HCT116 (cell line): ENCODE results near the gene KRTAP29-1. TPM values are rescaled to one million over a fixed set of nuclear protein-coding genes. Genes with fewer than 3 reads are reported as not detected.

Experiments
- ATAC-seq: fragments of 200-7000 bp; cut with Tn5 transposase; 2 replicates; pipeline ENCODE4 v1.9.1; 2020; ENCODE audit warnings: mild to moderate bottlenecking, moderate library complexity
- BruUV-seq: library from RNA; stranded (reverse); fragments of 400-500 nt; replicated peaks from 2 replicates; lab custom pipeline; 2021; lab: Mats Ljungman, UMichigan
- CTCF ChIA-PET: fragments of 300-600 bp; sonication (Branson Sonifier 250); formaldehyde crosslinking; loops from one replicate; lab custom pipeline; 2021; ENCODE audit warnings: antibody characterized with exemption; lab: Charles Lee
- POLR2A ChIA-PET: fragments of 300-600, 350-600 bp; sonication (Branson Sonifier 250); formaldehyde crosslinking; loops from one replicate; lab custom pipeline; 2021; ENCODE audit warnings: antibody characterized with exemption; lab: Charles Lee
- RAD21 ChIA-PET, 2 experiments: fragments of 300-600 bp; sonication (Branson Sonifier 250); formaldehyde crosslinking; loops; one replicate each; lab custom pipeline; 2023; ENCODE audit warnings: low total read pairs in 2 of 2; ENCODE audit not compliant: uncharacterized antibody in 2 of 2, unreplicated experiment in 2 of 2, low non-redundant PET in 1 of 2; lab: Charles Lee
- DNase-seq: peaks from one replicate; pipeline ENCODE4 v3.0.0-alpha.2; 2010; ENCODE audit warnings: low read depth, low spot score
- H2AFZ ChIP-seq: fragments of 200-600 bp; shearing (Covaris generic), sonication (generic); 2 replicates; pipeline ENCODE4 v1.6.1; 2017; ENCODE audit warnings: low read depth, mixed run types, mixed read lengths, antibody characterized with exemption, low read length; ENCODE audit not compliant: poor library complexity, severe bottlenecking
- H3K27ac ChIP-seq: 2 replicates; pipeline ENCODE4 v1.5.1; 2012; ENCODE audit warnings: low read depth, low read length
- H3K27me3 ChIP-seq: fragments of 200-600 bp; sonication (generic); 2 replicates; pipeline ENCODE4 v1.6.1; 2016; ENCODE audit warnings: mixed run types, low read length, mixed read lengths; ENCODE audit not compliant: insufficient read depth
- H3K36me3 ChIP-seq, 2 experiments: fragments of 200-500 bp in 1 of 2; fragments of 200-600 bp in 1 of 2; sonication (Bioruptor generic) in 1 of 2; sonication (generic) in 1 of 2; 2 replicates each; pipeline versions ENCODE4 v1.5.1 to v1.6.1; 2014 to 2016; ENCODE audit warnings: low read length in 2 of 2, inconsistent platforms in 1 of 2, mixed read lengths in 1 of 2, mixed run types in 1 of 2; ENCODE audit not compliant: insufficient read depth in 2 of 2, control insufficient read depth in 1 of 2
- H3K4me1 ChIP-seq, 2 experiments: fragments of 200-600 bp in 1 of 2; sonication (generic) in 1 of 2; 2 replicates each; pipeline versions ENCODE4 v1.5.1 to v1.6.1; 2012 to 2017; ENCODE audit warnings: low read length in 2 of 2, inconsistent platforms in 1 of 2, mild to moderate bottlenecking in 1 of 2, mixed read lengths in 1 of 2, mixed run types in 1 of 2, moderate library complexity in 1 of 2; ENCODE audit not compliant: insufficient read depth in 2 of 2, control insufficient read depth in 1 of 2
- H3K4me2 ChIP-seq: fragments of 200-600 bp; sonication (generic); 2 replicates; pipeline ENCODE4 v1.6.1; 2017; ENCODE audit warnings: mixed run types, low read length, mixed read lengths
- H3K4me3 ChIP-seq, 2 experiments: fragments of 200-600 bp in 1 of 2; sonication (generic) in 1 of 2; replicated peaks in 1 of 2; 2 replicates each; pipeline ENCODE4 v1.5.1; 2011 to 2016; ENCODE audit warnings: low read length in 2 of 2, control low read depth in 1 of 2, low read depth in 1 of 2, mild to moderate bottlenecking in 1 of 2, mixed read lengths in 1 of 2, mixed run types in 1 of 2
- H3K79me2 ChIP-seq: fragments of 200-600 bp; sonication (generic); 2 replicates; pipeline ENCODE4 v1.6.1; 2017; ENCODE audit warnings: mild to moderate bottlenecking, mixed run types, low read length, moderate library complexity, mixed read lengths; ENCODE audit not compliant: insufficient read depth
- H3K9ac ChIP-seq: fragments of 200-600 bp; sonication (generic); 2 replicates; pipeline ENCODE4 v1.6.1; 2016; ENCODE audit warnings: low read length, mixed read lengths
- H3K9me2 ChIP-seq: fragments of 200-600 bp; sonication (generic), shearing (Covaris generic); 2 replicates; pipeline ENCODE4 v1.6.1; 2017; ENCODE audit warnings: mixed run types, mild to moderate bottlenecking, moderate library complexity; ENCODE audit not compliant: insufficient read depth
- H3K9me3 ChIP-seq, 2 experiments: fragments of 200-500 bp in 1 of 2; fragments of 200-600 bp in 1 of 2; sonication (Bioruptor generic) in 1 of 2; sonication (generic) in 1 of 2; 2 replicates each; pipeline ENCODE4 v1.6.1; 2014 to 2017; ENCODE audit warnings: low read length in 2 of 2, mixed read lengths in 2 of 2, inconsistent platforms in 1 of 2, low read depth in 1 of 2, mild to moderate bottlenecking in 1 of 2, mixed run types in 1 of 2, moderate library complexity in 1 of 2; ENCODE audit not compliant: control insufficient read depth in 1 of 2, insufficient read depth in 1 of 2
- H4K20me1 ChIP-seq: fragments of 200-600 bp; sonication (generic), shearing (Covaris generic); 2 replicates; pipeline ENCODE4 v1.6.1; 2017; ENCODE audit warnings: mixed run types, mild to moderate bottlenecking, moderate library complexity; ENCODE audit not compliant: insufficient read depth
- CBX3 ChIP-seq: IDR thresholded peaks from 2 replicates; pipeline ENCODE4 v1.6.1; 2012; ENCODE audit warnings: low read depth
- CTCF ChIP-seq, 3 experiments: fragments of 200-600 bp in 1 of 3; sonication (generic) in 1 of 3; IDR thresholded peaks in 2 of 3; conservative IDR thresholded peaks in 1 of 3; 2 replicates each; pipeline ENCODE4 v1.5.1; 2012 to 2017; ENCODE audit warnings: low read depth in 2 of 3, low read length in 2 of 3, antibody characterized with exemption in 1 of 3, borderline replicate concordance in 1 of 3, control low read depth in 1 of 3, mild to moderate bottlenecking in 1 of 3, mixed read lengths in 1 of 3, mixed run types in 1 of 3, moderate library complexity in 1 of 3; ENCODE audit not compliant: insufficient read depth in 1 of 3
- EGR1 ChIP-seq: IDR thresholded peaks from 2 replicates; pipeline ENCODE4 v1.6.1; 2012; ENCODE audit warnings: low read depth
- EZH2 ChIP-seq: fragments of 200-600 bp; sonication (generic); IDR thresholded peaks from 2 replicates; pipeline ENCODE4 v1.6.1; 2017; ENCODE audit warnings: antibody characterized with exemption, mixed run types
- EZH2phosphoT487 ChIP-seq: fragments of 200-600 bp; IDR thresholded peaks from 2 replicates; pipeline ENCODE4 v1.6.1; 2018; ENCODE audit warnings: antibody characterized with exemption, borderline replicate concordance
- FOSL1 ChIP-seq: IDR thresholded peaks from 2 replicates; pipeline ENCODE4 v1.6.1; 2012; ENCODE audit warnings: low read depth
- JUND ChIP-seq: IDR thresholded peaks from 2 replicates; pipeline ENCODE4 v1.6.1; 2012
- MAX ChIP-seq: IDR thresholded peaks from 2 replicates; pipeline ENCODE4 v1.6.1; 2012
- POLR2A ChIP-seq: IDR thresholded peaks from 2 replicates; pipeline ENCODE4 v1.7.0; 2011; ENCODE audit warnings: borderline replicate concordance; ENCODE audit not compliant: insufficient read depth, insufficient read length; ENCODE audit errors: extremely low read depth
- POLR2AphosphoS5 ChIP-seq: IDR thresholded peaks from 2 replicates; pipeline ENCODE4 v1.6.1; 2011; ENCODE audit warnings: mild to moderate bottlenecking, low read depth, low read length, moderate library complexity
- RAD21 ChIP-seq: IDR thresholded peaks from 2 replicates; pipeline ENCODE4 v1.6.1; 2012; ENCODE audit warnings: low read depth, mild to moderate bottlenecking
- SIN3A ChIP-seq: IDR thresholded peaks from 2 replicates; pipeline ENCODE4 v1.6.1; 2012; ENCODE audit warnings: low read depth
- SRF ChIP-seq: IDR thresholded peaks from 2 replicates; pipeline ENCODE4 v1.6.1; 2012; ENCODE audit warnings: low read depth
- TCF7L2 ChIP-seq: IDR thresholded peaks from 2 replicates; pipeline ENCODE4 v1.7.0; 2011; ENCODE audit warnings: borderline replicate concordance, inconsistent platforms; ENCODE audit not compliant: insufficient read depth, insufficient read length; ENCODE audit errors: extremely low read depth
- ZBTB33 ChIP-seq: IDR thresholded peaks from 2 replicates; pipeline ENCODE4 v1.6.1; 2011; ENCODE audit warnings: mild to moderate bottlenecking, low read length, moderate library complexity; ENCODE audit not compliant: insufficient replicate concordance; ENCODE audit errors: extremely low read depth
- ZFX ChIP-seq: fragments of 450-650 bp; IDR thresholded peaks from 2 replicates; pipeline ENCODE4 v1.6.1; 2017
- ZNF274 ChIP-seq: fragments of 200-500 bp; sonication (Bioruptor generic); IDR thresholded peaks from 2 replicates; pipeline ENCODE4 v1.6.1; 2014; ENCODE audit warnings: mild to moderate bottlenecking, low read depth, low read length, inconsistent platforms
- intact Hi-C: fragments of 100-400 bp; cut with micrococcal nuclease; formaldehyde crosslinking; loops from 2 replicates; pipeline ENCODE4 v1.10.0; 2022
- total RNA-seq: library from RNA; stranded (reverse); gene quantifications from one replicate; pipeline ENCODE4 v1.2.1, GENCODE V29; 2021; ENCODE audit not compliant: unreplicated experiment

Gene KRTAP29-1
- total RNA-seq, 1 experiment from 2014 or later, result 0.22 TPM

- H3K4me3 ChIP-seq, result no peak overlapping the region
- intact Hi-C loops, result no loop called here
- no peak overlapping the region for H3K4me2 ChIP-seq
- H3K27me3 ChIP-seq, result no peaks in the 10 kb centered on the region
- TF ChIP-seq TCF7L2 (no peak), ZFX (no peak), ZBTB33 (no peak), EZH2 (no peak), SRF (no peak), EGR1 (no peak), SIN3A (no peak), POLR2AphosphoS5 (no peak), CBX3 (no peak), RAD21 (no peak), ZNF274 (no peak), CTCF (IDR thresholded peaks at IDR 0.05 in 2 of 3, conservative IDR thresholded peaks at IDR 0.05 in 1 of 3; ENCODE audit: borderline replicate concordance in 1 of 3, insufficient read depth in 1 of 3, low read depth in 2 of 3, low read length in 2 of 3) (no peak), POLR2A (no peak), MAX (no peak), EZH2phosphoT487 (no peak), FOSL1 (no peak), JUND (no peak)
- DNase-seq (no peak), ATAC-seq (no peak)
- H3K9me3 ChIP-seq, result peaks cover 0 to 4% of the 10 kb centered on the region in 2 experiments; a peak in 1 of 4 replicates
- no peaks in the 10 kb centered on the region for H3K9me2 ChIP-seq
- POLR2A ChIA-PET, result no interaction called here
- H4K20me1 ChIP-seq, result no peaks in the 10 kb centered on the region
- peaks cover 3 to 30% of the 10 kb centered on the region in 2 experiments; a peak in 3 of 4 replicates for H3K4me1 ChIP-seq
- no peaks in the 10 kb centered on the region for H3K79me2 ChIP-seq
- H3K36me3 ChIP-seq, result no peaks in the 10 kb centered on the region
- no peak overlapping the region for H2AFZ ChIP-seq
- no peak overlapping the region for H3K9ac ChIP-seq
- no TSS peak for BruUV-seq
- H3K27ac ChIP-seq, result no peak overlapping the region
- CTCF ChIA-PET, result interaction anchor here (1.1 kb wide), 1 partner anchor 10 kb away, joined by 3 read pairs; no protein-coding TSS in a partner anchor
- RAD21 ChIA-PET, result interaction anchor here in 1 of 2 experiments (1.3 kb wide), 1 partner anchor 163 kb away, joined by 3 read pairs; no protein-coding TSS in a partner anchor
Measured at GRCh38 chr17:41331606-41332005, 29.0 kb upstream of the KRTAP29-1 start.
